8988T (cell line): ENCODE results near the gene TOMM20.
"Not testable (repeated sequence)": the region's sequence is repeated elsewhere in the genome, so short reads cannot be mapped to it uniquely, and the experiment has no call there.

Experiments
- DNase-seq: peaks from one replicate; pipeline ENCODE4 v3.0.0; 2011

TOMM20 gene

DNA sequence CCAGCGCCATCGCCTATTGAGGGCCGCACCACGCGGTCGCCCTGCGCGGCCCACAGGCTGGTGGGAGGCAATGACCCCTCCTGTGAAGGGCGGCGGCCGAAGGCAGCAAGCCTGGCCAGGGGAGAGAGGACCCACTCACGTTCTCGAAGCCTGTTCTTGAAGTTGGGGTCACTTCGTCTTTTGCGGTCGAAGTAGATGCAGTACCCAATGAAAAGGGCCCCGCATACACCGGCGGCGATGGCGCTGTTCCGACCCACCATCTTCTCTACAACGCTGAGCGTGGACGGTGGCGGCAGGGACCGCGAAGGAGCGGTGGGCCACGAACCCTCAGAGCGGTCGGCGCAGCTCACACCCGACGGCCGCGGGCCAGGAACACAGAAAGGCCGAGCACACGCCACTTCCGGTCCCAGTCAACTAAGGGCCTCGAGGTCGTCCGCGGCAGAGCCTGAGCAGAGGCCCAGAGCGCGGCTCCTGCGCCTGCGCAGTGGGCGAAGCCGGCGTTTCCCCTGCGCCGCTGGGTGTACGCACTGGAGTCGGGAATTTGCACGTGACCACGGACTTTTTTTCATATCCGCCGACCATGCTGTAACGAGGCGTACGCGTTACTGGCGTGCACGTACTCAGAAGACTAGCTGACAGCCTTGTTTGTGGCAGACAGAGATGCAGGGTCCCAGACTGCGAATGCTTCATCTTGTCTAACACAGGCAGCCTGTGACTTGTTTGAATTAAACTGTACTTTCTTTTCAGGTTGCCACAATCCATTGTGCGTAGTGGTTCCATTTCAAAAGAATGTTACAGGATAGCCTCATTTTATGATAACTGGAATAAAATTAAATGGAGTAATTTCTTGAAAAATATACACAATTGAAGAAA is at the start of gene TOMM20:
TOMM20 (minus strand) TSS at position 382 of the 873 bp plus-strand sequence; CDS start at position 260, 122 bp downstream.
- peak; percentile 76 for DNase-seq

DNA sequence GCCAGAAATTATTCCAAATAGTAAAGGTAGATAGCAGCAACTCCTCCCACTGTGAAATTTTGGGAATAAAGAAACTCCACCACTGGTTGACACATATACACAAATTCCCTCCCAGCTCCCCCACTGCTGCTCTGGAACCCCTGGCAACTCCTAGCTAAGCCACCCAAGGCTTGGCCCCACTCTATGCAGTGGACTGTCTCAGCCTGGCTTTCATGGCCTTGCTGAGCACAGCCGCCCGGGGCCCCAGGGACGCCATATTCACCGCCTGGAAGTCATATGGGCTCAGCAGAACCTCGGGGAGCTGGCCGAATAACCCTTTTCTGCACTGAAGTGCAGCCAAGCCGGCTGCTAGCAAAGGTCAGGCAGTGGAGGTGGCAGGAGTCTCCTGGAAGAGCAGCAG is 47.8 kb upstream of the TOMM20 start:
- no peak for DNase-seq

DNA sequence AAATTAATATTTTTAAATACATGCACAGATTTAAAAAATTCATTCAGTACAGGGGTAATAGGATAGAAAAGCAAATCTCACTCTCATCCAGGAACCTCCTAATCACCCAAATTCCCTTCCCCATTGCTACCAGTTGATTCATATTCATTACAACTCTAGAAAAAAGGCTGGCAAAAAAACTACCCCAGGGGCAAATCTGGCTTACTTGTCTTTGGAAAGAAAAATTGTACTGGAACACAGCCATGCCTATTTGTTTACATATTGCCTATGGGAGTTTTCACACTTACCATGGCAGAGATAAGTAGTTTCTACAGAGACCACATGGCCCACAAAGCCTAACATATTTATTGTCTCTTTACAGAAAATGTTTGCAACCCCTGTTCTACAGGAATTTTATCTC is 41.3 kb upstream of the TOMM20 start:
- DNase-seq, result no peak

DNA sequence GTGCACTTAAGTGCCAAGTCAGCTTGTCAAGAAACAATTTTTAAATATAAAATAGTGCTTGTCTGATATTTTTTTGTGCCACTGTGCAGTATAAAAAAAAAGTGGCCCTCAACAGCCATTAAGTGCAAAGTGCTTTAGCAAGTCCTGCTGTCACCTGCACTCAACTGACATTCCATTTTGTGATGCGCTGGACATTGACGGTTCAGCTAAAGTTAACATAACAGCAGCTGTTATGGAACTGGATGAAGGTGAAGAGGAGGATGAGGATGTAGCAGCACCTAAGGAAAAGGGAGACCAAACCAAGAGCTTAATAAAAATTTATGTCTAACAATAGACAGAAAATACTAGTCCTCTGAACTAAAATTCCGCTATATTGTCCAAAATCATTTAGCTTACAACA is 39.7 kb upstream of the TOMM20 start:
- DNase-seq, result no peak

DNA sequence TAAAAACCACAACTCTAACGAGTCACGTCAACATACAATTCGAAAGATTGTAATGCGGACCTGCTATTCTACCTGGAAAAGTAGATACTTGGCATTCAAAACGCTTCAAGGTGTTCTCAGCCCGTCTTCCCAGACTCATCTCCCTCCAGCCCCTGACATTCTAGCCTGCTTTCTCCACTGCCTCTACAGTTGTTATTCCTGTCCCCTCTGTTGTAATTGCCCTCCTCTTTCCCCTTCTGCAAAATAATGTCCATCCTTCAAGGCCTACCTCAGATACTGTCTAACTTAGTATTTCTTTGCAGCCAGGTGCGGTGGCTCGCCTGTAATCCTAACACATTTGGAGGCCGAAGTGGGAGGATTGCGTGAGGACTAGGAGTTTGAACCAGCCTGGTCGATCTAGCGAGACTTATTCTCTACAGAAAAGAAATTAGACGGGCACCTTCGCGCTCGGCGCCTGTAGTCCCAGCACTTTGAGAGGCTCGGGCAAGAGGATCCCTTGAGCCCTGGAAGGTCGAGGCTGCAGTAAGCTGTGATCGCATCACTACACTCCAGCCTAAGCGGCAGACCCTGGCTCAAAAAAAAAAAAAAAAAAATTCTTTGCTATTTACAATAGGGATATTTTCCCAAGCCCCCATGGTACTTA is 33.2 kb upstream of the TOMM20 start:
- no peak for DNase-seq

DNA sequence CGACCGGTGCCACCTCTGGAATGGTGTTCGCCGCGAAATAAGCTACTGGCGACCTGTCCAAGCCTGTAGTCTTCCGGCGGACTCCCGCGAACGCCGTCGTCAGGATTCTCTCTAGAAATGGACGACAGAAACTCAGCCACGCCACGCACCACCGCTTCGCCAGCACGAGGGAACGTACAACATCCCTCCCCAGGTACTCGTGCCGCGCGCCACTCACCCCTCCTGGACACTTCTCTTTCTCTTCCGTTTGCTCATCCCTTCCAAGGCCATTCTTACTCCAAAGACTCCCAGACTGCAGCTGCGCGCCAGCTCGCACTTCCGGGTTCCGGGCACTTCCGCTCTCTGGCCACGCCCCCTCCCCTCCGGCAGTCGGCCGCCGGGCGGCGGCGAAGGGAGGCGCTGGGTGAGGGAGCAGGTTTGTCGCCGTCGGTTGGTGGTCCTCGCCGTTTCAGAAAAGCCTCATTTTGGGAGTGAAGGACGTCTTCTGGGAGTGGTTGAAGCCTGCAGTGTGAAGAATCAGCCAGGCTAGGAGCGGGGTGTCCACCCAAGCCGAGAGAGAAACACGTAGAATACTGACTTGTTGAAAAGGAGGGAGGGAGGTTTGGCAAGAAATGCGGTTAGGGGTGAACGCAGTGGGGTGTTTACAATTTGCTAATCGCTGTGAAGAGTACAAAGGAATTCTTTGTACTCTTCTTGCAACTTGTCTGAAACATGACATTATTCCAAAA is 32.5 kb upstream of the TOMM20 start, which contains the start of gene RBM34:
RBM34 (minus strand) TSS at position 294 of the 728 bp plus-strand sequence; CDS start at position 270, 24 bp downstream.
- DNase-seq, result peak; percentile 79

DNA sequence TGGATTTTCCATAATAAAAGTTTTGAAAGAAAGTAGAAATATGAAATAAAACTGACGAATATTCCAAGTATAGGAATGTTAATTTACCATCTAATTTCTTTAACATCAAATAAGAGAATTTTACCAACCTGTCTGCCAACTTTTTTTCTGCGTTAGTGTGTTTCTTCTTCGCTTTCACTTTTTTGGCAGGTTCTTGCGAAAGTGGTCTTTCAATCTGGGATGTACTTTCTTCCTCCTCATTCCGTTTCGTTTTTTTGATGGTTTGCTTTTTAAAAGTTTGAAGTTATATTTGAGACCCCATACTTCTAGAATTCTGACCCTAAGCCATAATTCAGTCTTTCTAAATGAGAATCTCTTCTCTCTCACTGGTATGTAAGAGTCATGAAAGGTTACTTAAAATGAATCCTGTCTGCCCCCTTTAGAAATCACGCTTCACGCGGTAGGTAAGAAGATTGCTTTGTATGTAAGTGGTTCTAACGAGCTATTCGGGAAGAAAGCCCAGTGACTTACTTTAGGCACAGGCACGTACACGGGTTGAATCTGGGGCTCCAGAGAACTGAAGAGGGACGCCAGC is 31.8 kb upstream of the TOMM20 start:
- DNase-seq, result no peak

DNA sequence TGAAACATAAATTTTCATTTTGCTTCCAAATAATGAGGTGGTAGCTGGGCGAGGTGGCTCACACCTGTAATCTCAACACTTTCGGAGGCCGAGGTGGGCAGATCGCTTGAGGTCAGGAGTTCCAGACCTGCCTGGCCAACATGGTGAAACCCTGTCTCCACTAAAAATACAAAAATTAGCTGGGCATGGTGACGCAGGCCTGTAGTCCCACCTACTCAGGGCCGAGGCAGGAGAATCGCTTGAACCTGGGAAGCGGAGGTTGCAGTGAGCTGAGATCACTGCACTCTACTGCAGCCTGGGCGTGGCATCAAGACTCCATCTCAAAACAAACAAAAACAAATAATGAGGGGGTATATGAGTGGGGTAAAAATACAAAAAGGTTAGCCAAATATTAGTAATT is 31.3 kb upstream of the TOMM20 start:
- not testable (repeated sequence) for DNase-seq

DNA sequence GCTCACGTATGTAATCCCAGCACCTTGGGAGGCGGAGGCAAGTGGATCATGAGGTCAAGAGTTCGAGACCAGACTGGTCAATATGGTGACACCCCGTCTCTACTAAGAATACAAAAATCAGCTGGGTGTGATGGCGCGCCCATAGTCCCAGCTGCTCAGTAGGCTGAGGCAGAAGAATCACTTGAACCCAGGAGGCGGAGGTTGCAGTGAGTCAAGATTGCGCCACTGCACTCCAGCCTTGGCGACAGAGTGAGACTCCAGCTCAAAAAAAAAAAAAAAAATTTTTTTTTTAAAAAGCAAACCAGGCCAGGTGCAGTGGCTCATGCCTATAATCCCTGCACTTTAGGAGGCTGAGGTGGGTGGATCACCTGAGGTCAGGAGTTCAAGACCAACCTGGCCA is 30.6 kb upstream of the TOMM20 start:
- not testable (repeated sequence) for DNase-seq

DNA sequence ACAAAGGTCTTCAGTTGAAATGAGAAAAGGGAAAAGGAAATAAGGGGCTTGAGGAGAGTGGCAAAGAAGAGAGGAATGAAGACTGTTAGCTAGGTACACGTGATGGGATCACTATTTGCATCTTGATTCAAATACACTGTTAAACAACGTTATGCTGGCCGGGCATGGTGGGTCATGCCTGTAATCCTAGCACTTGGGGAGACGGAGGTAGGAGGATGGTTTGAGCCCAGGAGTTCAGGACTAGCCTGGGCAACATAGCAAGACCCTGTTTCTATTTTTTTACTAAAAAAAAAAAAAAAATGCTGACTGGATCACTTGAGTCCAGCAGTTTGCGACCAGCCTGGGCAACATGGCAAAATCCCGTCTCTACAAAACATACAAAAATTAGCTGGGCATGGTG is 30.0 kb upstream of the TOMM20 start:
- DNase-seq, result no peak

DNA sequence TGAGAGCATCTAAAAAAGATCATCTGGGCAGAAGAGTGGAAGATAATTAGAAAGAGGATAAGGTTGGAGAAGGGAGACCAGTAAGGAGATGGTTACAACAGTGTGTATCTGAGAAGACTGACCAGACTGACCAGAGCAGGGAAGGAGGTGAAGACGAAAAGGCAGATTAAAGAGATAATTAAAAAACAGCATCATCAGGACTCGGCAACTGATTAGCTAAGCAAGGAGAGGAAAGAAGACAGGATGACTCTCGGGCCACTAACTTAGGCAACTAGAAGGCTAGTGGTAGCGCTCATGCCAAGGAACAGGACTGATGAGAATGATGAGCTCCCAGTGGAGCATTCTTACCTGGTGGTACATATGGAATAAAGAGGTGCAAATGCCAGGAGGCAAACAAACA is 28.5 kb upstream of the TOMM20 start:
- no peak for DNase-seq

DNA sequence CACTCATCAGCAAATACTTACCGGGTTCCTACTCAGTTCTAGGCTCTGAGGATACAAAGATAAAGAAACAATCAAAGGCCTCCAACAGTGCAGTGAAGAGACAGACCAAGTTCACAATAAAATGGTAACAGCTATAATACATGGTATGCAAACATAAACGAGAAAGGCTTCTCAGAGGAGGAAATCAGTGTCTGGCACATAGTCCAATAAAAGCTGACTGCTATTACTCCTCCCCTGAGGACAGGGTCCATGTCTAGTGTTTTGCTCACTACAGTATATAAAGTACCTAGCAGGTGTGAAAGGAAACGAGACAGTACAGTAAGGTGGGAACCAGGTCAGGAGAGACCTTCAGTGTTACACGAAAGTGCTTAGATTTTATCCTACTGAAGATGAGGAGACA is 28.1 kb upstream of the TOMM20 start:
- DNase-seq, result no peak

DNA sequence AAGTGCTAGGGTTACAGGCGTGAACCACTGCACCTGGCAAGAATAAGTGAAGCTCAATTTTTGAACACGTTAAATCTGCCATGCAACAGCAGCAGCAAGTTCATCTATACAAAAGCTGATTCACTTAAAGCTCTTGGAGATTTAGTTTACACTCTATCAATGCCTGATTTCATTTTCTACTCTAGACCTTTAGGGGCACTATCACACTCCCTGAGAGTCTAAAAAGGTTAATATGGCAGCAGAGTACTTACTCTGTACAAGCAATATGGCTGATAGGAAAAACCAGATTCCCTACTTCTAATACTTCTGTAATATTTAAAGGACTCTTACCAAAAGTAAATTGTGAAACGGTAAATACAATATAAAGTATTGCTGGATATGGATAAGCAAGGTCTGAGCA is 27.6 kb upstream of the TOMM20 start:
- DNase-seq, result no peak

DNA sequence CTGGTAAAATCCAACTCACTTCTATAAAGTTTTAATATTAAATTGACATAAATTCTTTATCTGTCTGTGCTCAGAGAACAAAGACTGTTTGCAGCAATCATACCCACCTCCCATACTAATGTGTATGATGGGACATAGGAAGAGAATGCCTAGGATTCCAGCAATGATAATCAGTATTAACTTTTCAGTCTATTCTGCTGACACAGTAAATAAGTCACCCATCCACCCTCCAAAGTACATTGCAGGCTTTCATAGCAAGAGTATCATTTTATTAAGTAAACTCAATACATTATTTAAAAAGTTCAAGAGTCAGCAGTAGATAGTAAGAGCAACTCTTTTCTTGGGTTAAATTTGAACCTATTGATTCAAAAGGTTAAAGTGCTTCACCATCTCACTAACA is 23.6 kb upstream of the TOMM20 start:
- DNase-seq, result no peak

DNA sequence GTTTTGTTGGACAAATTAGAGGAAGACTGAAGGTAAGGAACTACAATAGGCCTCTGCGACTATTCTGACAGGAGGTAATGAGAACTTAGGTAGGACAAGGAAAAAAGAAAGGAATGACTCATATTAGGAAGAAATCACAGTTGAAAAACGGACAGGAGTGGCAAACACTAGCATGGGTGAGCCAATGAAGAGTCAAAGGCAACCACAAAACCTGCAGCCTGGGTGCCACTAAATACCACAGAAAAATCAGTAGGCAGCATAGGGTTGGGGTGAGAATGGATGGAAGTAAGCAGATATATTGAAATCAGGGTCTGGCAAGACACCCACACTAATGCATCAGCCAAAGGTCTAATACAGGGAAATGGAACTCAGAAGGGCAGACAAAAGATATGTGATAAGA is 22.4 kb upstream of the TOMM20 start:
- DNase-seq, result no peak

DNA sequence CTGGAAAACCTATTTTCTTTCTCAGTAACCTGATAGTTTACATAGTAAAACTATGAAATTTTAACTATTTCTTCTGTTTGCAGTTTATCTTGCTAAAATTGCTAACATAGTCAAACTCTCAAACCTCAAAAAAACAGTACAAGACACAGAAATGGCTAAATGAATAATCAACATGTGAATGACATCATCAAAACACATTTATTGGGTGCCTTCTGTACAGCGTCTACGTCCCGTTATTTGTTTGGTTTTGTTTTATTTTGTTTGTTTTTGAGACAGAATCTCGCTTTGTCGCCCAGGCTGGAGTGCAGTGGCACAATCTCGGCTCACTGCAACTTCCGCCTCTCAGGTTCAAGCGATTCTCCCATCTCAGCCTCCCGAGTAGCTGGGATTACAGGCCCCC is 21.2 kb upstream of the TOMM20 start:
- no peak for DNase-seq

DNA sequence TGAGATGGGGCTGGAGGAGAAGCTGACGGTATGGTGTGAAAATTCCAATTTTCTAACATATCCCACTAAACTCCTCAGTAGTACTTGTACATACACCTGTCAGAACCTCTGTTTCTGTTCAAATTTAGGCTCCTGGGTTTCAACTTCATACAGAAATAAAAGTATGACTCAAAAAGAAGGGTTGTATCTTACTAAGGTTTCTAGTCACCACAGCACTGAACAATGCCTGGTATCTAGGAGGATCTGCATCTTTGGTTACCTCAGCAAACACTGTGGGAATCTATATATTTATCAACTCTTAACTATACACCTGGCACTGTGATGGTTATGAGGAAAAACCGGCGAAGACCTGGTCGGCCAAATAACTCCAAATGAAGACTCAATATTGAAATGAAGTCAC is 18.6 kb upstream of the TOMM20 start:
- DNase-seq, result no peak

DNA sequence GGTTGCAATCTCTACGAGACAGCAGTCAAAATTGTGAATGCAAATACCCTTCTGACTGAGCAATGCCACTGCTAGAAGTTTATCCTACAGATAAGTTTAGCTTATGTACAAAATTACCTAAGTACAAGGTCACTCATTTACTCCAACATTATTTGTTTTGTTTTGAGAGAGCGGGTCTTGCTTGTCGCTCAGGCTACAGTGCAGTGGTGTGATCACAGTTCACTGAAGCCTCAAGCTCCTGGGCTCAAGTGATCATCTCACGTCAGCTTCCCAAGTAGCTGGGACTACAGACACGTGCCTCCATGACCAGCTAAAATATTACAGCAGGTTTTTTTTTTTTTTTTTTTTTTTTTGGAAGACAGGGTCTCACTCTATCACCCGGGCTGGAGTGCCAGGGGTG is 17.0 kb upstream of the TOMM20 start:
- DNase-seq, result no peak

DNA sequence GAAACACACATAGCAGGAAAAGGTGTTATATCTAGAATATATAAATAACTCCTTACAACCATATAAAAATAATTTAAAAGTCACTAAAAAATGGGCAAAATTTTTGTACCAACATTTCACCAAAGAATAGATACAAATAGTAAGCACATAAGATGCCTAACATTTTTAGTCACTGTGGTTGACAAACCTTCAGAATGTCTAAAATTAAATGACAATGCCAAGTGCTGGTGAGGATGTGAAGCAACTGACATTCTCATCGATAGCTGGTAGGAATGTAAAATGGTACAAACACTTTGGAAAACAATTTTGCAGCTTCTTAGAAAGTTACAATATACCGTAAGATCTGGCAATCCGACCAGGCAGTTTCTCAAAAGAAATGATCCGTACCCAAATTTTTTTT is 14.4 kb upstream of the TOMM20 start:
- no peak for DNase-seq

DNA sequence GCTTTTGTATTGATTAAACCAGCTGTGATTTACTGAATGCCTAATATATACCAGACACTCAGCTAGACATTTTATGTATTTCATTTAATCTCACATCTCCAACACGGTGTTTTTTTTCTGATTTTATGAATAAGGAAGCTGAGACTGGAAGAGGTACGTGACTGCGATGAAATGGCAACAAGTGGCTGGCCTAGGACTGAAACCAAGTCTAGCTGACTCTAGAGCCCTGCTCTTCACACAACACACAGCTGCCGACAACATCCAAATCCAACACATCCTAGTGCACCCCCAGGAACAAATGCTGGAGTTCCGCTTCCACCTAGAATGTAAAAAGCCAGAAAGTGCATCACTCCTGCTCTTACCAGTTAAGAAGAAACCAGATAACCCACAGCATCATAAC is 10.7 kb upstream of the TOMM20 start:
- DNase-seq, result no peak

DNA sequence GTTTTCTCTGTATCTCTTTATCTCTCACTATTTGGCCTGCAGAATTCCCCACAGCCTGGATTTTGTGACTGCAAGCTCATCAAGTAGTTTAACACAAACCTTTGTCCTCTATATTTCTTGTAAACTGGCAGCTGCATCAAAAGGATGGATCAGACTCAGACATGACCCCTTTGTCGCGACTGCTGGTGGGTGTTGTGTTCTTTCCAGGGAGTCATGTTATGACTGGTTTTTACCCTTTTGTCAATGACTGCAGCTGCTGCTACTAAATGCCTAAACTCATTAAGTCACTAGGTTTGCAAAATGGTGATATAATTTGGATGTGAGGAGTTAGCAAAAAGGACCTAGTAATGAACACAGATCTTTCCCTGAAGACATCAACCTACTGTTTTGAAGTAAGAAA is 10.2 kb upstream of the TOMM20 start:
- DNase-seq, result no peak

DNA sequence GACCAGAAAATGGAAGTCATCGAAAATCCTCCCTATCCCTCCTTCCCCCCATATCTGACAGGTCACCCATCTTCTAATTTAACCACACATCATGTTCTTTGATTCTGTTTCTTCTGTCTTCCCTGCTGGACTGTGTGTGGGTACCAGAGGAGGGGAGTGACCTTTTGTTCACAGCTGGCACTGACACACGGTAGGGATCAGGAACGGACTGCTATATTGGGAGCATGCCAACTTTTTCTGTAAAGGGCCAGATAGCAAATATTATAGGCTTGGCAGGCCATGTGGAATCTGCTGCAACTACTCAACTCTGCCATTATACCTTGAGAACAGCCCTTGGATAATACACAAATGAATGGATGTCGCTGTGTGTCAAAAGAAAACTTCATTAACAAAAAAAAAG is 7.5 kb upstream of the TOMM20 start:
- no peak for DNase-seq

DNA sequence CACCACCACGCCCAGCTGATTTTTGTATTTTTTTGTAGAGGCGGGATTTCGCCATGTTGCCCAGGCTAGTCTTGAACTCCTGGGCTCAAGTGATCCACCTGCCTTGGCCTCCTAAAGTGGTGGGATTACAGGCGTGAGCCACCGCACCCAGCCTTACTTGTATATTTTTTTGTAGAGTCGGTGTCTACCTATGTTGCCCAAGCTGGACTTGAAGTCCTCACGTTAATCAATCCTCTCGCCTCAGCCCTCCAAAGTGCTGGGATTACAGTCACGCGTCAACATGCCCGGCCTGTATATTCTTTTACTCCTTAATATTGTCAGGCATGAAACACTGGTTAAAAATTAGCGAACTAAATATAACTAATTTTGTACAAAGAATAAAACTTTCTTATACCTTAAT is 5.5 kb upstream of the TOMM20 start:
- DNase-seq, result no peak
